ENCODE data around the gene TAF9B.
"Not testable (repeated sequence)": the region's sequence is repeated elsewhere in the genome, so short reads cannot be mapped to it uniquely, and the experiment has no call there.

The TAF9B gene

GRCh38 chrX:78168065-78168464, 28.6 kb upstream of the TAF9B start:
- H3K4me3 ChIP-seq (ENCODE audit: low read length): no peak overlapping the region

DNA sequence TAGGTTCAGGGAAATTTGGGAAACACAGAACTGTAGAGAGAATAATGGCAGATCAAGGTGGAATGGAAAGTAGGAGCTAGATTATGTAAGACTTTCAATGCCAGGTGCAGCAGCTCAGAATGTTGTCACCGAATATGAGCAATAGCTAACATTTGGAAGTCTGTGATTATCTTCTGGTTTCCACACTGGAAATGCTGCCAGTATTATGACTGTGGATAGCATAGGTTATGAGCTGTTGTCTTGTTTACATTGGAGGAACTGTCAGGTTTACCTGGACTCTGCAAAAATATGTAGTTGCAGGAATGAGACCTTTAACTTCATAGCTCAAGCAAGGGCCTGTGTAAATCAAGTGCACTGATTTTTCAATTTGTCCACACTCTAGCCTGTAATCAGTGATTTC, 26.0 kb upstream of the TAF9B start:
- Histone ChIP-seq H3K36me3 (ENCODE audit: control insufficient read depth, low read length) (no peaks in the 10 kb centered on the region), H3K9me2 (replicated peaks; ENCODE audit: control insufficient read depth, low read length) (no peaks in the 10 kb centered on the region), H3K9me3 (ENCODE audit: control insufficient read depth, insufficient read depth, low read length) (no peaks in the 10 kb centered on the region), H3K4me2 (ENCODE audit: low read length) (no peak overlapping the region), H3F3A (ENCODE audit: control insufficient read depth, insufficient read depth) (no peaks in the 10 kb centered on the region), H3K4me3 (ENCODE audit: low read length) (no peak overlapping the region), H3K27me3 (ENCODE audit: control insufficient read depth, low read length) (no peaks in the 10 kb centered on the region), H4K20me1 (ENCODE audit: control insufficient read depth, insufficient read depth, low read depth, low read length) (no peaks in the 10 kb centered on the region), H3K4me1 (ENCODE audit: control insufficient read depth, low read length) (no peaks in the 10 kb centered on the region), H3K27ac (ENCODE audit: low read depth, low read length) (no peak overlapping the region), H3K79me2 (ENCODE audit: control insufficient read depth, low read length) (no peaks in the 10 kb centered on the region)
- no peak for TF ChIP-seq EZH2phosphoT487 (IDR thresholded peaks at IDR 0.05; ENCODE audit: borderline replicate concordance, low read length)

More at GRCh38 chrX:78168065-78168464, 28.6 kb upstream of the TAF9B start:
- H3K36me3 ChIP-seq (ENCODE audit: control insufficient read depth, low read length): no peaks in the 10 kb centered on the region
- H4K20me1 ChIP-seq (ENCODE audit: control insufficient read depth, insufficient read depth, low read depth, low read length): no peaks in the 10 kb centered on the region
- H3K27ac ChIP-seq (ENCODE audit: low read depth, low read length): no peak overlapping the region
- TF ChIP-seq, protein P1, sequence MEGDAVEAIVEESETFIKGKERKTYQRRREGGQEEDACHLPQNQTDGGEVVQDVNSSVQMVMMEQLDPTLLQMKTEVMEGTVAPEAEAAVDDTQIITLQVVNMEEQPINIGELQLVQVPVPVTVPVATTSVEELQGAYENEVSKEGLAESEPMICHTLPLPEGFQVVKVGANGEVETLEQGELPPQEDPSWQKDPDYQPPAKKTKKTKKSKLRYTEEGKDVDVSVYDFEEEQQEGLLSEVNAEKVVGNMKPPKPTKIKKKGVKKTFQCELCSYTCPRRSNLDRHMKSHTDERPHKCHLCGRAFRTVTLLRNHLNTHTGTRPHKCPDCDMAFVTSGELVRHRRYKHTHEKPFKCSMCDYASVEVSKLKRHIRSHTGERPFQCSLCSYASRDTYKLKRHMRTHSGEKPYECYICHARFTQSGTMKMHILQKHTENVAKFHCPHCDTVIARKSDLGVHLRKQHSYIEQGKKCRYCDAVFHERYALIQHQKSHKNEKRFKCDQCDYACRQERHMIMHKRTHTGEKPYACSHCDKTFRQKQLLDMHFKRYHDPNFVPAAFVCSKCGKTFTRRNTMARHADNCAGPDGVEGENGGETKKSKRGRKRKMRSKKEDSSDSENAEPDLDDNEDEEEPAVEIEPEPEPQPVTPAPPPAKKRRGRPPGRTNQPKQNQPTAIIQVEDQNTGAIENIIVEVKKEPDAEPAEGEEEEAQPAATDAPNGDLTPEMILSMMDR (IDR thresholded peaks at IDR 0.05; ENCODE audit: low read depth, low read length, poor library complexity, severe bottlenecking): no peak
- TF ChIP-seq EZH2phosphoT487 (IDR thresholded peaks at IDR 0.05; ENCODE audit: borderline replicate concordance, low read length): no peak
- no peaks in the 10 kb centered on the region for H3K9me3 ChIP-seq (ENCODE audit: control insufficient read depth, insufficient read depth, low read length)
- no peaks in the 10 kb centered on the region for H3F3A ChIP-seq (ENCODE audit: control insufficient read depth, insufficient read depth)
- H3K27me3 ChIP-seq (ENCODE audit: control insufficient read depth, low read length): no peaks in the 10 kb centered on the region
- no peaks in the 10 kb centered on the region for H3K9me2 ChIP-seq (replicated peaks; ENCODE audit: control insufficient read depth, low read length)
- H3K4me1 ChIP-seq (ENCODE audit: control insufficient read depth, low read length): no peaks in the 10 kb centered on the region
- no peaks in the 10 kb centered on the region for H3K79me2 ChIP-seq (ENCODE audit: control insufficient read depth, low read length)
- H3K4me2 ChIP-seq (ENCODE audit: low read length): no peak overlapping the region

- H4K20me1 ChIP-seq (ENCODE audit: control insufficient read depth, insufficient read depth, low read depth, low read length); H3K4me2 ChIP-seq (ENCODE audit: low read length); H3K79me2 ChIP-seq (ENCODE audit: control insufficient read depth, low read length); H3K27ac ChIP-seq (ENCODE audit: low read depth, low read length); H3K4me3 ChIP-seq (ENCODE audit: low read length); H3K36me3 ChIP-seq (ENCODE audit: control insufficient read depth, low read length); H3F3A ChIP-seq (ENCODE audit: control insufficient read depth, insufficient read depth); H3K9me2 ChIP-seq (replicated peaks; ENCODE audit: control insufficient read depth, low read length); H3K4me1 ChIP-seq (ENCODE audit: control insufficient read depth, low read length); H3K27me3 ChIP-seq (ENCODE audit: control insufficient read depth, low read length); H3K9me3 ChIP-seq (ENCODE audit: control insufficient read depth, insufficient read depth, low read length): not testable (repeated sequence)
Observed at GRCh38 chrX:78163175-78163574, 23.7 kb upstream of the TAF9B start.

- not testable (repeated sequence) for H3K4me3 ChIP-seq (ENCODE audit: low read length); H3K4me2 ChIP-seq (ENCODE audit: low read length); H3K9me2 ChIP-seq (replicated peaks; ENCODE audit: control insufficient read depth, low read length); H3K4me1 ChIP-seq (ENCODE audit: control insufficient read depth, low read length); H3K27ac ChIP-seq (ENCODE audit: low read depth, low read length); H3K79me2 ChIP-seq (ENCODE audit: control insufficient read depth, low read length); H3K36me3 ChIP-seq (ENCODE audit: control insufficient read depth, low read length); H4K20me1 ChIP-seq (ENCODE audit: control insufficient read depth, insufficient read depth, low read depth, low read length); H3K27me3 ChIP-seq (ENCODE audit: control insufficient read depth, low read length); H3F3A ChIP-seq (ENCODE audit: control insufficient read depth, insufficient read depth); H3K9me3 ChIP-seq (ENCODE audit: control insufficient read depth, insufficient read depth, low read length)
Observed at GRCh38 chrX:78160711-78161110, 21.3 kb upstream of the TAF9B start.

- H3K4me3 ChIP-seq (ENCODE audit: low read length); H3K4me1 ChIP-seq (ENCODE audit: control insufficient read depth, low read length); H3K36me3 ChIP-seq (ENCODE audit: control insufficient read depth, low read length); H3K4me2 ChIP-seq (ENCODE audit: low read length); H3F3A ChIP-seq (ENCODE audit: control insufficient read depth, insufficient read depth); H3K27ac ChIP-seq (ENCODE audit: low read depth, low read length); H4K20me1 ChIP-seq (ENCODE audit: control insufficient read depth, insufficient read depth, low read depth, low read length); H3K79me2 ChIP-seq (ENCODE audit: control insufficient read depth, low read length); H3K27me3 ChIP-seq (ENCODE audit: control insufficient read depth, low read length); H3K9me3 ChIP-seq (ENCODE audit: control insufficient read depth, insufficient read depth, low read length); H3K9me2 ChIP-seq (replicated peaks; ENCODE audit: control insufficient read depth, low read length): not testable (repeated sequence)
Observed at GRCh38 chrX:78157846-78158245, 18.4 kb upstream of the TAF9B start.

DNA sequence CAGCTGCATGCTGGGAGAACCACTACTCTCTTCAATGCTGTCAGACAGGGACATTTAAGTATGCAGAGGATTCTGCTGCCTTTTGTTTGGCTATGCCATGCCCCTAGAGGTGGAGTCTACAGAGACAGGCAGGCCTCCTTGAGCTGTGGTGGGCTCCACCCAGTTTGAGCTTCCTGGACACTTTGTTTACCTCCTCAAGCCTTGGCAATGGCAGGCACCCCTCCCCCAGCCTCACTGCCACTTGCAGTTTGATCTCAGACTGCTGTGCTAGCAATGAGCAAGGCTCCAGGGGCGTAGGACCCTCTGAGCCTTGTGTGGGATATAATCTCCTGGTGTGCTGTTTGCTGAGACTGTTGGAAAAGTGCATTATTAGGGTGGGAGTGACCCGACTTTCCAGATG, 17.9 kb upstream of the TAF9B start:
- H3K79me2 ChIP-seq (ENCODE audit: control insufficient read depth, low read length); H3K4me2 ChIP-seq (ENCODE audit: low read length); H3K27ac ChIP-seq (ENCODE audit: low read depth, low read length); H3K36me3 ChIP-seq (ENCODE audit: control insufficient read depth, low read length); H3K9me2 ChIP-seq (replicated peaks; ENCODE audit: control insufficient read depth, low read length); H4K20me1 ChIP-seq (ENCODE audit: control insufficient read depth, insufficient read depth, low read depth, low read length); H3K4me3 ChIP-seq (ENCODE audit: low read length); H3F3A ChIP-seq (ENCODE audit: control insufficient read depth, insufficient read depth); H3K4me1 ChIP-seq (ENCODE audit: control insufficient read depth, low read length); H3K27me3 ChIP-seq (ENCODE audit: control insufficient read depth, low read length); H3K9me3 ChIP-seq (ENCODE audit: control insufficient read depth, insufficient read depth, low read length): not testable (repeated sequence)

GRCh38 chrX:78147002-78147540, 7.6 kb upstream of the TAF9B start:
- H4K20me1 ChIP-seq (ENCODE audit: control insufficient read depth, insufficient read depth, low read depth, low read length); H3K27ac ChIP-seq (ENCODE audit: low read depth, low read length); H3K4me1 ChIP-seq (ENCODE audit: control insufficient read depth, low read length); H3K4me2 ChIP-seq (ENCODE audit: low read length); H3K9me2 ChIP-seq (replicated peaks; ENCODE audit: control insufficient read depth, low read length); H3K27me3 ChIP-seq (ENCODE audit: control insufficient read depth, low read length); H3K36me3 ChIP-seq (ENCODE audit: control insufficient read depth, low read length); H3K79me2 ChIP-seq (ENCODE audit: control insufficient read depth, low read length); H3K4me3 ChIP-seq (ENCODE audit: low read length); H3F3A ChIP-seq (ENCODE audit: control insufficient read depth, insufficient read depth); H3K9me3 ChIP-seq (ENCODE audit: control insufficient read depth, insufficient read depth, low read length): not testable (repeated sequence)
